A549 (cell line): ENCODE measurements around the gene ERVW-1.

Experiments used
- CTCF ChIP-seq: fragments of >200 bp; sonication (Bioruptor Twin); formaldehyde crosslinking; IDR thresholded peaks from 3 replicates; pipeline ENCODE4 v1.5.1; 2016
- MAFK ChIP-seq: fragments of 450-650 bp; IDR thresholded peaks from 2 replicates; pipeline ENCODE4 v1.6.1; 2014; ENCODE audit not compliant: partially characterized antibody
- POLR2A ChIP-seq: IDR thresholded peaks from 2 replicates; pipeline ENCODE4 v1.6.1; 2012; ENCODE audit warnings: mild to moderate bottlenecking, low read length

- no peak for TF ChIP-seq POLR2A
- peak; percentile 84 for TF ChIP-seq CTCF
- TF ChIP-seq MAFK = no peak
These were observed 30.8 kb downstream of the ERVW-1 start for GRCh38 chr7:92446869-92447344.
